Upper lobe of left lung (tissue), 6 donors: ENCODE measurements around the gene BTC. TPM values are rescaled to one million over a fixed set of nuclear protein-coding genes. Genes with fewer than 3 reads are reported as not detected.
A peak's percentile ranks its signal among the peaks of the same experiment; 100 is the strongest.
"Not testable (repeated sequence)": the region's sequence is repeated elsewhere in the genome, so short reads cannot be mapped to it uniquely, and the experiment has no call there.

Experiments
- ATAC-seq, 2 donors: fragments of 200-7000 bp; cut with Tn5 transposase; one replicate each; pipeline ENCODE4 v1.9.1; 2022; ENCODE audit warnings: mild to moderate bottlenecking in 2 of 2, moderate library complexity in 2 of 2; ENCODE audit not compliant: low FRiP score in 2 of 2
- DNase-seq, 2 donors: peaks; one replicate each; pipeline ENCODE4 v3.0.0-alpha.2; 2019 to 2020
- H3K27ac ChIP-seq, 4 donors: fragments of 200-600 bp; sonication (generic); one replicate each; pipeline ENCODE4 v1.5.1; 2016 to 2019
- H3K27me3 ChIP-seq, 4 donors: fragments of 200-600 bp; sonication (generic); one replicate each; pipeline ENCODE4 v1.5.1; 2017 to 2019
- H3K36me3 ChIP-seq, 4 donors: fragments of 200-600 bp; sonication (generic); one replicate each; pipeline ENCODE4 v1.5.1; 2016 to 2019
- H3K4me1 ChIP-seq, 4 donors: fragments of 200-600 bp; sonication (generic); one replicate each; pipeline ENCODE4 v1.5.1; 2018 to 2019
- H3K4me3 ChIP-seq, 4 donors: fragments of 200-600 bp; sonication (generic); one replicate each; pipeline ENCODE4 v1.5.1; 2017 to 2019; ENCODE audit warnings: mild to moderate bottlenecking in 2 of 4, moderate library complexity in 1 of 4
- H3K9me3 ChIP-seq, 4 donors: fragments of 200-600 bp; sonication (generic); one replicate each; pipeline ENCODE4 v1.5.1; 2018 to 2019
- CTCF ChIP-seq, 6 experiments: fragments of 450-650 bp in 4 of 6; fragments of 200-600 bp in 2 of 6; sonication (generic) in 2 of 6; IDR thresholded peaks; one replicate each; pipeline ENCODE4 v1.5.1; 2016 to 2019; ENCODE audit warnings: antibody characterized with exemption in 6 of 6
- EP300 ChIP-seq, 4 donors: sonication (generic); formaldehyde crosslinking; IDR thresholded peaks; one replicate each; pipeline ENCODE4 v1.5.1; 2017; ENCODE audit warnings: antibody characterized with exemption in 4 of 4, control low read depth in 2 of 4
- POLR2A ChIP-seq, 4 donors: fragments of 450-650 bp; IDR thresholded peaks; one replicate each; pipeline ENCODE4 v1.5.1; 2016 to 2017; ENCODE audit warnings: antibody characterized with exemption in 4 of 4, mild to moderate bottlenecking in 2 of 4
- POLR2AphosphoS5 ChIP-seq, 2 donors: sonication (generic); formaldehyde crosslinking; IDR thresholded peaks; one replicate each; pipeline ENCODE4 v1.5.1; 2017; ENCODE audit warnings: antibody characterized with exemption in 2 of 2
- WGBS, 2 donors: methylation state at CpG; one replicate each; pipeline ENCODE4 v1.1.5; 2017 to 2018; 5-methylcytosine and 5-hydroxymethylcytosine counted together
- total RNA-seq, 6 donors: library from RNA; depleted of rRNA in 4 of 6; stranded (reverse); fragments of >200 nt in 4 of 6; gene quantifications; one replicate each; pipeline versions ENCODE4 v1.1.0 to v1.2.1, GENCODE V29; 2016 to 2021
- donor health status: DM: no; HTN: no; CAD: no; lungs with moderate emphysema.
- donor health status: DM: no; HTN: yes; CAD: no; lungs with severe emphysema.

Gene BTC
- total RNA-seq, 6 donors from 2014 or later: 1.6 to 8.1 (median 5.9) TPM

GRCh38 chr4:74823194-74823593 lies 28.9 kb upstream of the BTC start:
- Histone ChIP-seq H3K27me3 (no peaks in the 10 kb centered on the region), H3K36me3 (no peaks in the 10 kb centered on the region), H3K4me1 (no peaks in the 10 kb centered on the region), H3K9me3 (no peaks in the 10 kb centered on the region), H3K4me3 (no peak overlapping the region), H3K27ac (no peak overlapping the region)
- DNase-seq (no peak), ATAC-seq (no peak)
- WGBS, 2 donors: 40 to 41% methylated on average over 1 of the region's 1 CpG
- TF ChIP-seq EP300 (IDR thresholded peaks at IDR 0.05): no peak
- no peak for TF ChIP-seq POLR2A (IDR thresholded peaks at IDR 0.05)
- no peak for TF ChIP-seq CTCF (IDR thresholded peaks at IDR 0.05)
- TF ChIP-seq POLR2AphosphoS5 (IDR thresholded peaks at IDR 0.05): no peak

GRCh38 chr4:74822603-74823002 lies 28.3 kb upstream of the BTC start:
- Histone ChIP-seq H3K4me3 (no peak overlapping the region), H3K36me3 (no peaks in the 10 kb centered on the region), H3K27me3 (no peaks in the 10 kb centered on the region), H3K9me3 (no peaks in the 10 kb centered on the region), H3K27ac (no peak overlapping the region), H3K4me1 (no peaks in the 10 kb centered on the region)
- DNase-seq: no peak
- 94 to 95% methylated on average over 2 of the region's 2 CpGs for whole genome bisulfite sequencing, 2 donors
- no peak for ATAC-seq
- TF ChIP-seq POLR2AphosphoS5 (IDR thresholded peaks at IDR 0.05) (no peak), POLR2A (IDR thresholded peaks at IDR 0.05) (no peak), CTCF (IDR thresholded peaks at IDR 0.05) (no peak), EP300 (IDR thresholded peaks at IDR 0.05) (no peak)

GRCh38 chr4:74821541-74821940 lies 27.2 kb upstream of the BTC start:
- no peak overlapping the region for H3K4me3 ChIP-seq
- H3K4me1 ChIP-seq: no peaks in the 10 kb centered on the region
- ATAC-seq (no peak), DNase-seq (no peak)
- no peaks in the 10 kb centered on the region for H3K36me3 ChIP-seq
- TF ChIP-seq EP300 (IDR thresholded peaks at IDR 0.05) (no peak), POLR2A (IDR thresholded peaks at IDR 0.05) (no peak)
- no peaks in the 10 kb centered on the region for H3K9me3 ChIP-seq
- no peak overlapping the region for H3K27ac ChIP-seq
- H3K27me3 ChIP-seq: no peaks in the 10 kb centered on the region

GRCh38 chr4:74814052-74814451 lies 19.7 kb upstream of the BTC start:
- Histone ChIP-seq H3K27me3 (no peaks in the 10 kb centered on the region), H3K9me3 (no peaks in the 10 kb centered on the region), H3K27ac (no peak overlapping the region), H3K4me3 (no peak overlapping the region), H3K36me3 (no peaks in the 10 kb centered on the region), H3K4me1 (no peaks in the 10 kb centered on the region)
- DNase-seq (no peak), ATAC-seq (no peak)
- no peak for TF ChIP-seq POLR2AphosphoS5 (IDR thresholded peaks at IDR 0.05)
- no peak for TF ChIP-seq EP300 (IDR thresholded peaks at IDR 0.05)
- no peak for TF ChIP-seq POLR2A (IDR thresholded peaks at IDR 0.05)
- no peak for TF ChIP-seq CTCF (IDR thresholded peaks at IDR 0.05)

GRCh38 chr4:74812056-74812455 lies 17.7 kb upstream of the BTC start:
- not testable (repeated sequence) for H3K4me1 ChIP-seq, DNase-seq, H3K9me3 ChIP-seq, ATAC-seq, H3K4me3 ChIP-seq, H3K36me3 ChIP-seq, H3K27me3 ChIP-seq, H3K27ac ChIP-seq
- 82 to 90% methylated on average over 3 of the region's 3 CpGs for WGBS, 2 donors

- TF ChIP-seq EP300 (IDR thresholded peaks at IDR 0.05): no peak
- TF ChIP-seq POLR2AphosphoS5 (IDR thresholded peaks at IDR 0.05): no peak
- no peak for TF ChIP-seq POLR2A (IDR thresholded peaks at IDR 0.05)
- TF ChIP-seq CTCF (IDR thresholded peaks at IDR 0.05): no peak
- no peak for DNase-seq
- no peaks in the 10 kb centered on the region for H3K36me3 ChIP-seq
- no peaks in the 10 kb centered on the region for H3K9me3 ChIP-seq
- H3K27ac ChIP-seq: no peak overlapping the region
- H3K4me3 ChIP-seq: no peak overlapping the region
- 67 to 68% methylated on average over 2 of the region's 2 CpGs for WGBS, 2 donors
- no peaks in the 10 kb centered on the region for H3K4me1 ChIP-seq
- ATAC-seq: peak in 1 of 2 donors; percentile 26
- no peaks in the 10 kb centered on the region for H3K27me3 ChIP-seq
Observed at GRCh38 chr4:74805601-74806000, 11.3 kb upstream of the BTC start.
